Muscle of back (tissue), 11 donors: ENCODE measurements around the gene MGMT. TPM values are rescaled to one million over a fixed set of nuclear protein-coding genes. Genes with fewer than 3 reads are reported as not detected.

Experiments
- DNase-seq, 3 donors: peaks; one replicate each; pipeline versions ENCODE4 v3.0.0 to v3.0.0-alpha.2; 2013
- polyA plus RNA-seq, 10 donors: library from polyadenylated mRNA; unstranded; fragments of 120-200 nt; gene quantifications; one replicate each; pipeline ENCODE4 v1.2.1, GENCODE V29; 2013; ENCODE audit not compliant: insufficient read length in 10 of 10

MGMT gene
- polyA plus RNA-seq, 10 donors: 10.7 to 19.2 (median 13.8) TPM

GRCh38 chr10:129615921-129616525 lies 149.0 kb downstream of the MGMT start:
- no peak for DNase-seq

GRCh38 chr10:129617768-129618167 lies 150.7 kb downstream of the MGMT start:
- no peak for DNase-seq

GRCh38 chr10:129621062-129621461 lies 154.0 kb downstream of the MGMT start:
- no peak for DNase-seq

GRCh38 chr10:129621693-129622092 lies 154.7 kb downstream of the MGMT start:
- no peak for DNase-seq

GRCh38 chr10:129622291-129622690 lies 155.2 kb downstream of the MGMT start:
- DNase-seq: no peak

- DNase-seq: no peak
Measured at GRCh38 chr10:129622736-129623135, 155.7 kb downstream of the MGMT start.

GRCh38 chr10:129624526-129624925 lies 157.5 kb downstream of the MGMT start:
- DNase-seq: no peak

- no peak for DNase-seq
Measured at GRCh38 chr10:129626309-129626708, 159.3 kb downstream of the MGMT start.

GRCh38 chr10:129626796-129627435 lies 159.9 kb downstream of the MGMT start:
- peak in 2 of 3 donors; percentile 29 to 47 for DNase-seq

GRCh38 chr10:129627442-129627841 lies 160.4 kb downstream of the MGMT start:
- DNase-seq: peak in 1 of 3 donors; percentile 66

GRCh38 chr10:129628823-129629222 lies 161.8 kb downstream of the MGMT start:
- DNase-seq: peak in 1 of 3 donors; percentile 26

- DNase-seq: no peak
Measured at GRCh38 chr10:129629911-129630310, 162.9 kb downstream of the MGMT start.

- peak in 1 of 3 donors; percentile 41 for DNase-seq
Measured at GRCh38 chr10:129631006-129631405, 164.0 kb downstream of the MGMT start.

GRCh38 chr10:129631870-129632623 lies 165.0 kb downstream of the MGMT start:
- no peak for DNase-seq

GRCh38 chr10:129637010-129637409 lies 170.0 kb downstream of the MGMT start:
- no peak for DNase-seq

GRCh38 chr10:129637846-129638245 lies 170.8 kb downstream of the MGMT start:
- no peak for DNase-seq

GRCh38 chr10:129641351-129641750 lies 174.3 kb downstream of the MGMT start:
- no peak for DNase-seq

GRCh38 chr10:129641982-129642381 lies 174.9 kb downstream of the MGMT start:
- no peak for DNase-seq

- no peak for DNase-seq
Measured at GRCh38 chr10:129642427-129642826, 175.4 kb downstream of the MGMT start.

GRCh38 chr10:129643266-129643665 lies 176.2 kb downstream of the MGMT start:
- no peak for DNase-seq

- no peak for DNase-seq
Measured at GRCh38 chr10:129645487-129645886, 178.4 kb downstream of the MGMT start.

GRCh38 chr10:129646973-129647372 lies 179.9 kb downstream of the MGMT start:
- no peak for DNase-seq

GRCh38 chr10:129647590-129647989 lies 180.5 kb downstream of the MGMT start:
- DNase-seq: no peak
